GM19351 (cell line): ENCODE data around the gene DYTN.
"Not testable (repeated sequence)": the region's sequence is repeated elsewhere in the genome, so short reads cannot be mapped to it uniquely, and the experiment has no call there.

Source experiments
- ATAC-seq: cut with Tn5 transposase; IDR thresholded peaks from one replicate; pipeline ENCODE4 v1.9.1; 2021; ENCODE audit warnings: mild to moderate bottlenecking, moderate library complexity; ENCODE audit not compliant: unreplicated experiment

DYTN gene

DNA sequence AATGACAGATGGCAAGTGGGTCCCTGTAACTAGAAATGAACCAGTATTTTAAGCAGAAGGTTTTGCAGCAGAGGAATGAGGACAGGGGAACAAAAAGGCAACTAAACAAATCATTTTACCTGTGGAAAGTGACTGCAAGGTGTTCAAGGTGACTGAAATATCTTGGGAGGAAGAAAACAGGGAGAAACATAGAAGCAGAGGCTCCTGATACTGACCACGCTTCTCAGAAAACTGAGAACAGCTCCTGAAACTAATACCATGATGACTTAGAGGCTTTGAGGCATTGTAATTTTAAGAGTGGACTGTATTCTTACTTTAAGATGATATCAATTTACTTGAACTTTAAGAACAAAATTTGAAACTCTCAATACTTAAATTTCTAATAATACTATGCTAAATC lies at the start of gene DYTN:
TSS of gene DYTN (minus strand) at position 101 of the 400 bp plus-strand sequence. CDS start 117 bp downstream, outside the sequence.
- ATAC-seq = no peak

DNA sequence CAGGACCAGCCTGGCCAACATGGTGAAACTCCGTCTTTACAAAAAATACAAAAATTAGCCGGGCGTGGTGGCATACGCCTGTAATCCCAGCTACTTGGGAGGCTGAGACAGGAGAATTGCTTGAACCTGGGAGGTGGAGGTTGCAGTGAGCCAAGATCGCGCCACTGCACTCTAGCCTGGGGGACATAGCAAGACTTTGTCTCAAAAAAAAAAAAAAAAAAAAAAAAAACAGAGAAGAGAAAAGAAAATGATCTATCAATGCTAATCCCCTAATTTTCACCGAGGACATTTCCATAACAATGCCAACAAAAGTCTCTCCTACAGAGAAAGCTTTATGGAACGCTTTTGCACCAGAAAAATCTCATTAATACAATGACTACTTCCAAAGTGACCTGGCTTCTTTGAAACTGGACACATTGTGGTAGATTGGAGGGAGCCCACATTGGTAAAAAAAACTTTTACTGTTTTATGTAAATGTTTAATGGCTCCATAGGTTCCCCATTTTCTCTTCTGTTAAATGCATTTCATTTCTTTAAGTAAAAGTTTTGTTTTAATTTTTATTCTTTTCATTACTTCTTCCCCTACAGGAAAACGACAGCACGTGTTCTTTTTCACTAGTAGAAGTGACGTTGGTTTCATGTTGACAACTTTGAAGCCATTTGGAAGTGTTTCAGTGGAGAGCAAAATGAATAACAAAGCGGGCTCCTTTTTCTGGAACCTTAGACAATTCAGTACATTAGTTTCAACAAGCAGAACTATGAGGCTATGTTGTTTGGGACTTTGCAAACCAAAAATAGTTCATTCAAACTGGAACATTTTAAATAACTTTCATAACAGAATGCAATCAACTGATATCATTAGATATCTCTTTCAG lies 48.1 kb upstream of the DYTN start:
- ATAC-seq = no peak

DNA sequence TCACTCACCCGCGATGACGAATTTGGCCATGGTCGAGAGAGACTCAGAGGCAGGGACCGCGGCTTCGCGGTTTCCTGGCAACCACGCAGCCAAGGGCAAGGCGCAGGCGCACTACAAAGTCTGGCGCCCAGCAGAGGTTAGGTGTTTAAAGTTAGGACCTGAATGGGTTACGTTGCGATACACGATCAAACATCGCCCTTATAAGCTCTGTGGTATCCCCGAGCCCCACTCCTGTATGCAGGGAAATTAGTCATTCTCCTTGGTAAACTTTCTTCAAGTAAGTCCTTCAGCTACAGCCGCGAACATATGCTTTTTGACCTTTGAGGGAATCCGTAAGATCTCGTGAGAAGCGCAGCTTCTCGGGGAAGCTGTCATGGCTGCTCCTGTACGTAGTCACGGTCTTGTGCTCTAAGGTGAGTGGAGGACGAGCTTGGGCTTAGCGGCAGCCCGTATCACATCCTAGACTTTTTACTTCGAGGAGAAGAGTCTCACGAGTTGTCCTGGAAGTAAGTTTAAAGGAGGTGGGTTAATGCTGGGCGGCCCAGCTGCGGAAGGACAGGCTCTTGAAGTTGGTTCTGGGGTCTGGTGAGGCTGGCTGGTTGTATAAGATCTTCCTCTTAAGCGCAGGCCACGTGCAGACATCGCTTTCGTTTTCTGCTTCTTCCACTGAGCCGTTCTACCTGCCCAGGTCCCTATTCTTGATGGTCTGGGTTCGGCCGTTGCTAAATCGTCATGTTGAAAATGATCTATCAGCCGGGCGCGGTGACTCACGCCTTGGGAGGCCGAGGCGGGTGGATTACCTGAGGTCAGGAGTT lies 47.3 kb upstream of the DYTN start, which contains the start of the genes FASTKD2 and MDH1B:
TSS of gene FASTKD2 (plus strand) at position 365 of the 815 bp plus-strand sequence. CDS start 1,088 bp downstream, outside the sequence.
TSS of gene MDH1B (minus strand) at position 87 of the 815 bp plus-strand sequence. CDS start at position 30, 57 bp downstream.
- ATAC-seq = peak; percentile 91

DNA sequence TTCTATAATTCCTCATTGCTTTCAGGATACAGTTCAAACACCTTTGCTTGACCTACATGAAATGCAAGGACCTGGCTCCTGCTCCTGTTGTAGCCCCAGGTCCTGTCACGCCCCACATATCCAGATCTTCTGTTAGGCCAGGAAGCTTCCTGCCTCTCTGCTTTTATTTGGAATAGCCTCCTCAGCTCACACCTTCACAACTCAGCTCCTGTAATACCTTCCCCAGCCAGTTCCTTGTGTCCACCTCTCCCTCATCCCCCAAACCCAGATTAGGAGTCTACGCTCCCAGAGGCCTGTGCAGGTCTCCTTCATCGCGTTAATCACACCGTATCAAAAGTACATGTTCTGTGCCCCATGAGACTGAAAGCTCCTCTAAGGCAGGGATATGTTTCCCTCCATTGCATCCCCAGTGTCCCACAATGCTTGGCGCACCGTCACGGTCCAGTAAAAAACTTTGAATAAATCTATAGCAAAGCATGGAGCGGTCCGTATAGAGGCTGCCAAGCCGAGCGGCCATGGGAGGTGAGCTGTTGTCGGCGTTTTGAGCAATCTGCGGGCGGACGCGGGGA lies 46.6 kb upstream of the DYTN start:
- peak; percentile 14 for ATAC-seq

DNA sequence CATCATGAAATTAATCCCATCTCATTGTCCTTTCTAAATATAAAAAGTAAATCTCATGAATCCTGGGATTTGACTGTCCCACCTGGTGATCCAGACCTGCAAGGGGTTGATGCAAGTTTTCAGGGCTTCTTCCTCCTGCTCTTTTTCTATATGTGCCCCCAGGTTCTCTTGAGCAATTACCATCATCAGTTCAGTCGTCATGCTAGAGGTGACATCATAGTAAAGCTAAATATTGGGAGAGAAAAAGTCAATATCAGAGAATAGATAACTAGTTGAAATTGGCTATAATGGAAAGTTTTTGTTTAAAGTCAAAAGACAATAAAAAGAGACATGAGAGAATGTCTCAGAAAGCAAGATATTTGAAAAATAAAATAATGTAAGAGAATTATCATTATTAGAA lies 38.6 kb upstream of the DYTN start:
- no peak for ATAC-seq

DNA sequence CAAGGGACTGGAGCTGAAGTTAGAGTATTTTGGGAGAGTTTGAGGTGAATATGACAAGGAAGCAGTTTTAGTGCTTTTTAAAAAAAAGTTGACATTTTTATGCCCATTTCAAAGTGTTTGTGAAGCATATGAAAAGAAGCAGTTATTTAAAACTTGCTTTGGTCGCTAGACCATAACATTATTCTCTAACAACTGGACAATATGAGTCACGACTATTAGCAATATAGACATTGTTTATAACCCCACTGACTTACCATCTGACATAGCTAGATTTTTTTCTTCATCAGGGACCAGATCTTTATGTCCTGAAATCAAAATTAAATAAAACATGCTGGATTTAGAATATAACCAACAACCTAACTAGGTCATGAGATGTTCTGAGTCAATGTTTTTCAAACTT lies 22.6 kb upstream of the DYTN start:
- no peak for ATAC-seq

DNA sequence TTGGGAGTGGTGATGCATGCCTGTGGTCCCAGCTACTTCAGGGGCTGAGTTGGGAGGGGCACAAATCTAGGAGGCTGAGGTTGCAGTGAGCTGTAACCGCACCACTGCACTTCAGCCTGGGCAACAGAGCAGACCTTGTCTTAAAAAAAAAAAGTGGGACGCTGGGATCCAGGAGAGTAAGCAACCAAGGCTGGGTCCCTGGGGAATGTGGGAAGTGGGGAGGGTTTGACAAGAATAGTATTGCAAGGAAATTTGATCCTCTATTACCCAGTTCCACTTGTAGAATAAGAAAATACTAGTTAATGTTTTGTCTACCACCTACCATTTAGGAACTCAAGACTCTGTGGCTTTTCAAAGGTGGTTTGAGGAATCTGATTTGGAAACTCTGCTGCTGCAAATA lies 21.1 kb upstream of the DYTN start:
- ATAC-seq = no peak

- ATAC-seq = no peak
Observed at GRCh38 chr2:206736935-206737334, 18.7 kb upstream of the DYTN start.

- no peak for ATAC-seq
Observed at GRCh38 chr2:206733341-206733740, 15.1 kb upstream of the DYTN start.

- no peak for ATAC-seq
Observed at GRCh38 chr2:206728277-206729199, 10.3 kb upstream of the DYTN start.

- ATAC-seq = no peak
Observed at GRCh38 chr2:206727287-206727686, 9.1 kb upstream of the DYTN start.

DNA sequence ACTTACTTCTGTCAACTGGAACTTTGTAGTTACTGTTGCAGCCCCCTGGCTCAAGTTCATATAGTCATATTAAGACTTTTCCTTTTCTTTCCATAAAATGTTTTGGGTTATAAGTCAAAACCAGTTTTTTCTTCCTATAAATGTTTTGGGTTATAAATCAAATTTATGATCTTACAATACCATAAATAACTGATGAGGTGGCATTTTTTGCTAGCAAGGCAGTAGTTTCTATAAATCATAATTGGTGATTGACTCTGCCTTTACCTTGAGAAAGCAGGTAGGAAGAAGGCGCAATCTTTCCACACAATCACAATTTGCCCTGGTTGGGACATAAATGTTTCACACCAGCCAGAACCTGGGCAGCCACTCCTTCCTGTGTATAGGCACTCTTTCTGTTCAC lies 5.1 kb upstream of the DYTN start:
- no peak for ATAC-seq

DNA sequence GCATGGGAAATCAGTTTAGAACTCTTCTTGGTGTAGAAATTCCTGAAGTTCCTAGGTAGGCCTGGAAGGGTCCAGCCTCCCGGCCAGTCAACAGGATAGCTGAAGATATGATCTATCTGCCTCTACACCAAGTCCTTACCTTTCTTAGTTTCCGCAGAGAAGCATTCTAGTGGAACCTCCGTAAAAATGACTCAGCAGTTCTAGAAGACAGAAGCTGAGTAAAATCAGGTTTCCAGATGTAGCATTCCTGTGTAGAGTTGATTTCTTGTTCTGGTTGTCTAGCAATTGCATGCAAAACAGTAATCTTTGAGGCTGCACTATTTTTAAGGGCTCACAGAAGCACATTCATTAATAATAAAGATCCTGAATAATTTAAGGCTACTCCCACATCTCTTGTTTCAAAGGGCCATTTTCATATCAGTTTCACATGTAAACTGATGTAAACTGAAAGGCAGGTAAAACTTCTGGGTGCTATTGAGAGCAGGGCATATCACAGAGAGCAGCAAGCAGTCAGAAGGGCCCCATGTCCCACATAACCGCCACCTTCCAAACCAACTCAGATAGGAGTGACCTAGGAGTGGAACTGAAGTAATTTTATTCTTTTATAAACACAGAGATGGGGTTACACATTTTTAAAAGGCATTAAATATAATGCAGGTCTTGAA lies 3.2 kb upstream of the DYTN start:
- peak; percentile 78 for ATAC-seq

GRCh38 chr2:206716623-206717022 lies 1.6 kb downstream of the DYTN start:
- ATAC-seq = no peak

DNA sequence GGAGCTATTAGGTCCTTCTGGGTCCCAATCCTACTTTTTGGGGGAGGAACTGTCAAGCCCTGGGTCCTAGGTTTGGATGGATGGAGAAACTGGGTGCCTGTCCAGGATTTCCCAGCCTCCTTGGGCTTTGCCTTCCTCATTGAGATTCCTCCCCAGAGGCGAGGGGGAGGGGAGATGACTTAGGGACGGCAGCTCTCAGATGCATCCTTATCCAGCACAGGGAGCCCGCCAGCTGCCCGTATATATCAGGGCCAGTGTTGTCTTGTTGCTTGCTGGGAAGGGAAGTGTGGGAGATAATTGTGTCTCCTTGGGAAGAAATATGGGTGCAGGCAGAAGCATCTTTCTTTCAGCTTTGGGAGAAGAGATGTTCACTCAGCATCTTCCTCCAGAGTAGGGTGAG lies 3.0 kb downstream of the DYTN start:
- not testable (repeated sequence) for ATAC-seq

GRCh38 chr2:206713746-206714145 lies 4.5 kb downstream of the DYTN start:
- ATAC-seq = peak; percentile 67

GRCh38 chr2:206708286-206708685 lies 9.9 kb downstream of the DYTN start:
- no peak for ATAC-seq

DNA sequence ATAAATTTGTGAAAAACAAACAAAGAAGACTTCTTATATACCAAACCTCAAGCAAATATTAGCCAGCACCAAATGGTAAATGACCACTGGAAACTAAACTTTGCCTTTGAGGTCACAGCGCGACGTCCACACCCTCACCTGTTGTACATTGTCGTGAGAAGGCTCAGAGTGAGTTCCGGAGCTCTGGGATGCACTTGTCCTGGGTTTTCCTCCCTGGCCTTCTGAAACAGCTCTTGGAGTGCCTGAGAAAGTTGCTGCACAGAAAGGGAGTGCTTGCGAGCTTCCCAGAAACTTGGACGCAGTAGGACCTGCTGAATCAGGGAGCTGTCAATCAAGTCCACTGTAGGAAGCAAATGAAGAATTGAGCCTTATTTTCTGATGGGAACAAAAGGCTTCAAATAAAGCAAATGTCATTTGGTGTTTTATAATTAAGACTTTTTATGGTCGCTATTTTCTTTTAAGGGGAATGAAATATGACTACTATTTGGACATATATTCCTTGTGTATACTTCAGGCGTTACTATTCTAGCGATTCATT lies 11.0 kb downstream of the DYTN start:
- no peak for ATAC-seq

GRCh38 chr2:206701952-206702605 lies 16.1 kb downstream of the DYTN start:
- ATAC-seq = no peak
